Spleen (tissue), 11 donors: ENCODE results near the gene EGFR. TPM values are rescaled to one million over a fixed set of nuclear protein-coding genes. Genes with fewer than 3 reads are reported as not detected.

ENCODE experiments used
- DNase-seq: peaks from one replicate; pipeline ENCODE4 v3.0.0-alpha.2; 2020
- H3K27ac ChIP-seq, 8 donors: fragments of 200-600 bp; sonication (generic) in 7 of 8; 1 replicate in 4 of 8; 2 replicates in 4 of 8; pipeline versions ENCODE4 v1.5.0 to v1.8.0; 2016 to 2021; ENCODE audit warnings: inconsistent platforms in 4 of 8, mild to moderate bottlenecking in 4 of 8, moderate library complexity in 1 of 8
- H3K27me3 ChIP-seq, 7 donors: fragments of 200-600 bp; sonication (generic) in 6 of 7; replicated peaks in 1 of 7; 1 replicate in 4 of 7; 2 replicates in 3 of 7; pipeline versions ENCODE4 v1.5.0 to v1.8.0; 2016 to 2021; ENCODE audit warnings: inconsistent platforms in 3 of 7, mild to moderate bottlenecking in 1 of 7
- H3K36me3 ChIP-seq, 6 donors: fragments of 200-600 bp; sonication (generic) in 5 of 6; 1 replicate in 4 of 6; 2 replicates in 2 of 6; pipeline versions ENCODE4 v1.5.0 to v1.8.0; 2016 to 2021; ENCODE audit warnings: inconsistent platforms in 2 of 6
- H3K4me1 ChIP-seq, 6 donors: fragments of 200-600 bp; sonication (generic) in 5 of 6; 1 replicate in 3 of 6; 2 replicates in 3 of 6; pipeline versions ENCODE4 v1.5.0 to v1.8.0; 2016 to 2021; ENCODE audit warnings: inconsistent platforms in 3 of 6
- H3K4me3 ChIP-seq, 8 donors: fragments of 200-600 bp; sonication (generic) in 7 of 8; 1 replicate in 4 of 8; 2 replicates in 4 of 8; pipeline versions ENCODE4 v1.5.0 to v1.8.0; 2016 to 2021; ENCODE audit warnings: inconsistent platforms in 4 of 8, mild to moderate bottlenecking in 4 of 8, moderate library complexity in 2 of 8
- H3K9me3 ChIP-seq, 8 donors: fragments of 200-600 bp; sonication (generic) in 7 of 8; 1 replicate in 4 of 8; 2 replicates in 4 of 8; pipeline versions ENCODE4 v1.5.0 to v1.8.0; 2016 to 2021; ENCODE audit warnings: inconsistent platforms in 4 of 8
- CTCF ChIP-seq, 11 experiments: fragments of 200-600 bp in 7 of 11; fragments of 450-650 bp in 4 of 11; sonication (generic) in 4 of 11; IDR thresholded peaks in 8 of 11; conservative IDR thresholded peaks in 3 of 11; 1 replicate in 7 of 11; 2 replicates in 4 of 11; pipeline versions ENCODE4 v1.4.0 to v1.8.0; 2016 to 2021; ENCODE audit warnings: antibody characterized with exemption in 11 of 11, inconsistent platforms in 4 of 11, mild to moderate bottlenecking in 1 of 11
- POLR2A ChIP-seq, 3 donors: fragments of 450-650 bp; IDR thresholded peaks; one replicate each; pipeline ENCODE4 v1.5.1; 2017; ENCODE audit warnings: antibody characterized with exemption in 3 of 3, mild to moderate bottlenecking in 1 of 3
- POLR2AphosphoS5 ChIP-seq, 3 donors: sonication (generic); formaldehyde crosslinking; IDR thresholded peaks; one replicate each; pipeline ENCODE4 v1.5.1; 2017; ENCODE audit warnings: antibody characterized with exemption in 3 of 3
- WGBS, 5 donors: extraction: QIAGEN DNeasy Blood & Tissue Kit in 3 of 5; methylation state at CpG; one replicate each; pipeline versions ENCODE4 v1.1.5 to v1.1.7; 2013 to 2018; 5-methylcytosine and 5-hydroxymethylcytosine counted together
- intact Hi-C: fragments of 100-400 bp; cut with DNase I; formaldehyde crosslinking; loops from one replicate; pipeline ENCODE4 v1.15.0; 2023; ENCODE audit warnings: low total_unique reads
- polyA plus RNA-seq, 3 donors: library from polyadenylated mRNA; stranded (reverse); fragments of 200-250 nt; gene quantifications; one replicate each; pipeline ENCODE4 v1.2.1, GENCODE V29; 2013
- total RNA-seq, 7 donors: library from RNA; depleted of rRNA in 3 of 7; stranded (reverse); fragments of >200 nt in 3 of 7; fragmentation: NEBNext Ultra II Directional in 4 of 7; extraction: Animal tissue kit (Norgen Biotek cat#: 25700) in 4 of 7; gene quantifications; one replicate each; pipeline versions ENCODE4 v1.1.0 to v1.2.1, GENCODE V29; 2016 to 2021
- donor health status: healthy with polysubstance abuse.
- donor health status: DM: no; HTN: no; CAD: no; lungs with moderate emphysema.
- donor health status: DM: no; HTN: no; CAD: no.
- donor health status: Bipolar disorder and iron deficiency.
- donor health status: healthy.
- donor health status: DM: no; HTN: no; CAD: no.
- donor health status: DM: yes; HTN: yes; CAD: no.

The EGFR gene
- total and polyA plus RNA-seq, 10 donors: 1.1 to 35.2 (median 24.5) TPM

- intact Hi-C loops: loop anchor here (10.0 kb wide), 1 partner anchor 408 kb away; no protein-coding TSS in a partner anchor
- Histone ChIP-seq H3K36me3 (no peaks in the 10 kb centered on the region), H3K4me1 (peaks cover 7 to 20% (median 17%) of the 10 kb centered on the region in 6 donors), H3K27me3 (peaks cover 0 to 69% (median 29%) of the 10 kb centered on the region in 7 donors), H3K9me3 (no peaks in the 10 kb centered on the region), H3K27ac (no peak overlapping the region), H3K4me3 (no peak overlapping the region)
- DNase-seq: no peak
- TF ChIP-seq POLR2A (IDR thresholded peaks at IDR 0.05) (no peak), POLR2AphosphoS5 (IDR thresholded peaks at IDR 0.05) (no peak), CTCF (IDR thresholded peaks at IDR 0.05 in 8 of 11, conservative IDR thresholded peaks at IDR 0.05 in 3 of 11) (no peak)
These were observed 233.6 kb downstream of the EGFR start for GRCh38 chr7:55252386-55252785.

- no peaks in the 10 kb centered on the region for H3K36me3 ChIP-seq
- peaks cover 7 to 20% (median 17%) of the 10 kb centered on the region in 6 donors for H3K4me1 ChIP-seq
- no peak overlapping the region for H3K4me3 ChIP-seq
- H3K27ac ChIP-seq: no peak overlapping the region
- TF ChIP-seq CTCF (IDR thresholded peaks at IDR 0.05 in 8 of 11, conservative IDR thresholded peaks at IDR 0.05 in 3 of 11) (no peak), POLR2AphosphoS5 (IDR thresholded peaks at IDR 0.05) (no peak), POLR2A (IDR thresholded peaks at IDR 0.05) (no peak)
- intact Hi-C loops: loop anchor here (10.0 kb wide), 1 partner anchor 408 kb away; no protein-coding TSS in a partner anchor
- 85 to 93% (median 86%) methylated on average over 3 of the region's 3 CpGs for WGBS, 5 donors
- H3K27me3 ChIP-seq: peaks cover 0 to 76% (median 29%) of the 10 kb centered on the region in 7 donors
- no peaks in the 10 kb centered on the region for H3K9me3 ChIP-seq
- no peak for DNase-seq
These were observed 234.4 kb downstream of the EGFR start for GRCh38 chr7:55253188-55253587.

DNA sequence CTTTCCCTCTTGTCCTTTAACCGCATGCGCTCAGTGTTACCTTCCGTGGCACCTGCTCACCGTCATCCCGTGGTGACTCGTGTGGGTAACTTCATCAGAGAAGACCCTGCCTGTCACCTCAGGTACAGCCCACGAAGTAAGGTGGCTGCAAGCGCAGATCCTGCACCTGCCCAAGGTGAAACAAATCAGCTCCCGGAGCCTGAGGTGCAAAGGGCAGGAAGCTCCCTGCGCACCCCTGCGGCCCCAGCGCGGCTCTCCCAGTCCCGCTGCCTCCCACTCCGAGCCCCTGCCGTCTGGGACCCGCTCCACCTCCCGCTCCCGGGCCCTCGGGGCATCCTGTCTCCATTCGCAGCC is 235.4 kb downstream of the EGFR start:
- intact Hi-C loops: loop anchor here (10.0 kb wide), 1 partner anchor 409 kb away; no protein-coding TSS in a partner anchor
- H3K4me3 ChIP-seq: peak overlapping the region; percentile 43 to 78 (median 51)
- H3K27me3 ChIP-seq: peaks cover 0 to 85% (median 30%) of the 10 kb centered on the region in 7 donors
- no peak for TF ChIP-seq POLR2AphosphoS5 (IDR thresholded peaks at IDR 0.05)
- TF ChIP-seq POLR2A (IDR thresholded peaks at IDR 0.05): no peak
- no peak for TF ChIP-seq CTCF (IDR thresholded peaks at IDR 0.05 in 8 of 11, conservative IDR thresholded peaks at IDR 0.05 in 3 of 11)
- H3K36me3 ChIP-seq: no peaks in the 10 kb centered on the region
- H3K27ac ChIP-seq: no peak overlapping the region
- 27 to 35% (median 30%) methylated on average over 16 to 21 of the region's 21 CpGs for WGBS, 5 donors
- no peak for DNase-seq
- peaks cover 7 to 20% (median 17%) of the 10 kb centered on the region in 6 donors for H3K4me1 ChIP-seq
- no peaks in the 10 kb centered on the region for H3K9me3 ChIP-seq

GRCh38 chr7:55254596-55255495 is 236.0 kb downstream of the EGFR start:
- intact Hi-C loops: loop anchor here (5.0 to 10.0 kb wide), 3 partner anchors 410 to 483 kb away; no protein-coding TSS in a partner anchor
- peak; percentile 91 for DNase-seq
- H3K27me3 ChIP-seq: peaks cover 0 to 81% (median 30%) of the 10 kb centered on the region in 7 donors
- WGBS, 5 donors: 1 to 3% (median 2%) methylated on average over 25 to 80 of the region's 80 CpGs
- peak overlapping the region in 1 of 8 donors; percentile 16 for H3K27ac ChIP-seq
- H3K36me3 ChIP-seq: no peaks in the 10 kb centered on the region
- H3K4me1 ChIP-seq: peaks cover 7 to 20% (median 17%) of the 10 kb centered on the region in 6 donors
- no peak for TF ChIP-seq POLR2A (IDR thresholded peaks at IDR 0.05)
- TF ChIP-seq POLR2AphosphoS5 (IDR thresholded peaks at IDR 0.05): peak in 2 of 3 donors; percentile 42 to 43
- TF ChIP-seq CTCF (IDR thresholded peaks at IDR 0.05 in 8 of 11, conservative IDR thresholded peaks at IDR 0.05 in 3 of 11): peak; percentile 43 to 91 (median 82)
- H3K4me3 ChIP-seq: peak overlapping the region; percentile 43 to 78 (median 51)
- no peaks in the 10 kb centered on the region for H3K9me3 ChIP-seq
